Memory B cell (primary cell): Measurements from ENCODE around the gene FGB.
"Not testable (repeated sequence)": the region's sequence is repeated elsewhere in the genome, so short reads cannot be mapped to it uniquely, and the experiment has no call there.

ENCODE experiments used
- ATAC-seq: fragments of 150-1000 bp; cut with Tn5 transposase; 2 replicates; pipeline ENCODE4 v1.10.0; 2021; ENCODE audit warnings: low read depth, mild to moderate bottlenecking, moderate library complexity
- DNase-seq, 2 donors: peaks; one replicate each; pipeline ENCODE4 v3.0.0; 2022; ENCODE audit warnings: low spot score in 2 of 2
- H3K27ac Mint-ChIP-seq: one replicate; pipeline ENCODE4 v1.8.0; 2022; ENCODE audit warnings: mild to moderate bottlenecking, moderate library complexity, mixed read lengths
- H3K27me3 Mint-ChIP-seq: one replicate; pipeline ENCODE4 v1.8.0; 2022; ENCODE audit warnings: mixed read lengths
- H3K36me3 Mint-ChIP-seq: one replicate; pipeline ENCODE4 v1.8.0; 2022; ENCODE audit warnings: mild to moderate bottlenecking, mixed read lengths
- H3K4me1 Mint-ChIP-seq: one replicate; pipeline ENCODE4 v1.8.0; 2022; ENCODE audit warnings: mixed read lengths
- H3K4me3 Mint-ChIP-seq: one replicate; pipeline ENCODE4 v1.8.0; 2022; ENCODE audit warnings: mild to moderate bottlenecking, moderate library complexity, mixed read lengths
- H3K9me3 Mint-ChIP-seq: one replicate; pipeline ENCODE4 v1.8.0; 2022; ENCODE audit warnings: mixed read lengths

The FGB gene

GRCh38 chr4:154579927-154580326 is 17.1 kb downstream of the FGB start:
- Mint-ChIP-seq H3K36me3 (no peaks in the 10 kb centered on the region), H3K27ac (no peak overlapping the region), H3K9me3 (no peaks in the 10 kb centered on the region), H3K4me3 (no peak overlapping the region), H3K27me3 (peaks cover 3% of the 10 kb centered on the region), H3K4me1 (no peaks in the 10 kb centered on the region)
- no peak for DNase-seq
- ATAC-seq: no peak

GRCh38 chr4:154582723-154583122 is 19.9 kb downstream of the FGB start:
- no peak for DNase-seq
- Mint-ChIP-seq H3K36me3 (no peaks in the 10 kb centered on the region), H3K4me3 (no peak overlapping the region), H3K9me3 (no peaks in the 10 kb centered on the region), H3K4me1 (no peaks in the 10 kb centered on the region), H3K27ac (no peak overlapping the region), H3K27me3 (peaks cover 6% of the 10 kb centered on the region)
- no peak for ATAC-seq

GRCh38 chr4:154583230-154583629 is 20.4 kb downstream of the FGB start:
- no peak overlapping the region for H3K4me3 Mint-ChIP-seq
- no peaks in the 10 kb centered on the region for H3K9me3 Mint-ChIP-seq
- peaks cover 6% of the 10 kb centered on the region for H3K27me3 Mint-ChIP-seq
- ATAC-seq (no peak), DNase-seq (no peak)
- H3K36me3 Mint-ChIP-seq: no peaks in the 10 kb centered on the region
- no peaks in the 10 kb centered on the region for H3K4me1 Mint-ChIP-seq
- no peak overlapping the region for H3K27ac Mint-ChIP-seq

DNA sequence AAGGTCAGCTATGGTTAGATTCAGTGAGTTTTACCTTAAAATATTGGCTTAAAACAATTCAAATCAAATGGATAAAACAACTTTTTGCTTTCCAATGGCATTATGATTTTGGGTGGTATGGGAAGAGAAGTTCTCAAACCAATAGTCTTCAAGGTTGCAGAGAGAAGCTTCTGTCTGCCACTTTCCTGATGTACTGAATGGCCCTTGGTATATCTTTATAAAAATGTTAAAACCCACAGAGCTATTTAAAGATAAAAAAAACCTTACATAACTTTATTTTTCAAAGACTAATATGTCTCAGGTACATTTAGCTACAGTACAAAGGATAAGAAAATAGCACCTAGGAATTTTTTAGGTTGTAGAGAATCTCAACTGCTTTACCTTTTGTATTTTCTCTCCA is 20.9 kb downstream of the FGB start:
- no peak for ATAC-seq
- H3K27me3 Mint-ChIP-seq: peaks cover 6% of the 10 kb centered on the region
- H3K9me3 Mint-ChIP-seq: no peaks in the 10 kb centered on the region
- no peak for DNase-seq
- H3K36me3 Mint-ChIP-seq: no peaks in the 10 kb centered on the region
- no peak overlapping the region for H3K27ac Mint-ChIP-seq
- H3K4me1 Mint-ChIP-seq: no peaks in the 10 kb centered on the region
- H3K4me3 Mint-ChIP-seq: no peak overlapping the region

DNA sequence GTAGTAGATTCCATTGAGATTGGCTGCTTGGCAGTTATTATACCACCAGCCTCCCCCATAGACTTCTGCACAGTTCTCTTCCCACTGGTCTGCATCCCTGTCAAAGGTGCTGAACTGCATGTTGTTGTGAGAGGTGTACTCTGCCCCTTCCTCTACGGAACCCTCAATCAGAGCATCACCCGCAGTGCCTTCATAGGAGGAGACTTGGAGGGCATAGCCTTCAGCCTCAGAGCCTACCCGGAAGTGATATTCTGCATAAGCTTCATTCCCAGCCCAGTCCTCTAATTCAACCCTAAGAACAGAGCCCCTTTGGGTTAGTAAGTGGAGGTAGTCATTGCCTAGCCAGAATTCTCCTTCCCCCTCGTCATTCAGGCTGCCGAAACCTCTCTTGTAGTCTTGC is 21.4 kb downstream of the FGB start:
- no peak for DNase-seq
- ATAC-seq: no peak
- Mint-ChIP-seq H3K27me3 (peaks cover 5% of the 10 kb centered on the region), H3K36me3 (no peaks in the 10 kb centered on the region), H3K27ac (no peak overlapping the region), H3K4me1 (no peaks in the 10 kb centered on the region), H3K9me3 (no peaks in the 10 kb centered on the region), H3K4me3 (no peak overlapping the region)

DNA sequence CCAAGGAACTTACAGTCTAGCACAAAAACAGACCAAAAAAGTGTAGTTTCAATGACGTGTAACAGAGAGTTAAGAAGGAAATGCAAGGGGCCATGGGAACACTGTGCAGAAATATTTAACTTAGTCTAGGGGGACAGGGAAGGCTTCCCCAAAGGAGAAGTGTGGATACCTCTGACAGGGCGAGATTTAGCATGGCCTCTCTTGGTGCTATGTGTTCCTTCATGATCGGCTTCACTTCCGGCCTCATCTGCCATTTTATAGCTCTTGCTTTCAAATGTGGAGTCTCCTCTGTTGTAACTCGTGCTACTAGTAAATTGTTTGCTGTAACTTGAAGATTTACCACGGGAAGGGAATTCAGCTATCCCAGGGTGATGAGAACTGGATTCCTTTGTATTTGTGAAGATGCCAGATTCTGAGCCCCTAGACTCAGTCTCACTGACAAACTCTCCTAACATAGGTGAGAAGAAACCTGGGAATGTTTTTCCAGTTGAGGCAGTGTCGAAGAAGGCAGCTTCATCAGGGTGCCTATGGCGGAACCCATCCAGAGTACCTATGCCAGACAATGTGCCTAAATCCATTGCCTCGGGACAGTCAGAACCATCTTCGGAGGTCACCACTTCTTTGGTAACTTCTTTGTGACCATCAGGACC is 22.7 kb downstream of the FGB start:
- H3K27me3 Mint-ChIP-seq: peaks cover 9% of the 10 kb centered on the region
- ATAC-seq (no peak), DNase-seq (no peak)
- H3K4me3 Mint-ChIP-seq: no peak overlapping the region
- H3K36me3 Mint-ChIP-seq: no peaks in the 10 kb centered on the region
- no peaks in the 10 kb centered on the region for H3K9me3 Mint-ChIP-seq
- no peak overlapping the region for H3K27ac Mint-ChIP-seq
- no peaks in the 10 kb centered on the region for H3K4me1 Mint-ChIP-seq

GRCh38 chr4:154586296-154587033 is 23.7 kb downstream of the FGB start:
- Mint-ChIP-seq H3K4me1 (no peaks in the 10 kb centered on the region), H3K27me3 (peaks cover 10% of the 10 kb centered on the region), H3K9me3 (no peaks in the 10 kb centered on the region), H3K27ac (no peak overlapping the region), H3K4me3 (no peak overlapping the region), H3K36me3 (no peaks in the 10 kb centered on the region)
- ATAC-seq: no peak
- no peak for DNase-seq

DNA sequence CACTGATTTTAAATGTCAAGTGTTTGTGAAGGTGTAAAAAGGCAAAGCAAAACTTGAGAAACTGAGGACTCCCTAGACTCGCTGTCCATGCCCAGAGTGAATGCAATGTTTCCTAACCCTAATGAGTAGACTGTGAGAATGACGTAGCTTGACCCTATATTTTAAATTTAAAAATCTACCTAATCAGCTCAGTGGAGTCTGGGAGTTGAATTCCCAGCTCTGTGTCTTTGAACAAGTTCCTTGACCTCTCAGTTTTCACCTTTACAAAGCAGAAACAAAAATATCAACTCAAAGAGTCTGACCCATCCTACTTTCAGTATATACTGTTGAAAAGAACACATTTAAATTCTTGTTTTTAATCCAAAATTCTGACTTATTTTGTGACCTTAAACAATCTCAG is 25.4 kb downstream of the FGB start:
- Mint-ChIP-seq H3K4me1 (no peaks in the 10 kb centered on the region), H3K27me3 (peaks cover 10% of the 10 kb centered on the region), H3K4me3 (no peak overlapping the region), H3K9me3 (no peaks in the 10 kb centered on the region), H3K36me3 (no peaks in the 10 kb centered on the region), H3K27ac (no peak overlapping the region)
- no peak for DNase-seq
- ATAC-seq: no peak

DNA sequence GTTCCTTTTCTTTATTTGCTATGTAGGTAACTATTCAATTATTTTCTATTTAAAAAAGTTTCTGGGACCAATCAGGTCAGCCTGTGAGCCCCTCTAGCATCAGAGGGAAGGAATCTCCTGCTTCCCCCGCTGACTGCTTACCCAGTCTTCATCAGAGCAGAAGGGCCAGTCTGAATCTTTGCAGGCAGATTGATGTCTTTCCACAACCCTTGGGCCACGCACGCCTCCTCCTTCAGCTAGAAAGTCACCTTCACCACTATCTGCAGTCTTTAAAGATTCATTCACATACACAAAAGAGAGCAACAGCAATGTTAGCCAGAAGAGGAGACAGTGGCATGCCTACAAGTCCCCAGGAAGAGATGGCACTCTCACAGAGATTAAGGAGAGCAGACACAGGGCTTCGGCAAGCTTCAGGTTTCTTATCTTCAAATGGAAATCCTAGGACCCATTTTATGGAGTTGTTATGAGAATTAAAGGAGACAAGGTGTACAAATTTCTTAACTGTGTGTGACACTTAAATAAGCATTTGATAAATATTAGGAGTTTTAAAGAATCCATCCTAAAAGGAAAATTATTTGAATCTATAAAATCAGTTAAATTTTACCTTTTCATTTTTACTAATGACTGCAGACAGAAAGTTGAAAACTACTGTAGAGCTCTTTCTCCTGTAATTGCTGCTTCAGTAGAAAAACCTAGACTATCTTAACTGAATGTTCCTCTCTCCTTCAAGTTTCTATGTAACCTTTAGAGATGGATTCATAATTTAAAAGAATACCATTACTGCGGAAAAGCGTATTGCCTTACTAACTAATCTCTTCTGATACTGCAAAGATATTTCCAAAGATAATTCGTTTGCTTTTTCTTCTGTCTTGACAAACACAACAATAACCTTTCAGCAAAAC is 26.7 kb downstream of the FGB start:
- ATAC-seq: no peak
- H3K4me3 Mint-ChIP-seq: no peak overlapping the region
- no peaks in the 10 kb centered on the region for H3K9me3 Mint-ChIP-seq
- H3K27me3 Mint-ChIP-seq: peaks cover 12% of the 10 kb centered on the region
- H3K27ac Mint-ChIP-seq: no peak overlapping the region
- H3K4me1 Mint-ChIP-seq: no peaks in the 10 kb centered on the region
- H3K36me3 Mint-ChIP-seq: no peaks in the 10 kb centered on the region
- DNase-seq: no peak

DNA sequence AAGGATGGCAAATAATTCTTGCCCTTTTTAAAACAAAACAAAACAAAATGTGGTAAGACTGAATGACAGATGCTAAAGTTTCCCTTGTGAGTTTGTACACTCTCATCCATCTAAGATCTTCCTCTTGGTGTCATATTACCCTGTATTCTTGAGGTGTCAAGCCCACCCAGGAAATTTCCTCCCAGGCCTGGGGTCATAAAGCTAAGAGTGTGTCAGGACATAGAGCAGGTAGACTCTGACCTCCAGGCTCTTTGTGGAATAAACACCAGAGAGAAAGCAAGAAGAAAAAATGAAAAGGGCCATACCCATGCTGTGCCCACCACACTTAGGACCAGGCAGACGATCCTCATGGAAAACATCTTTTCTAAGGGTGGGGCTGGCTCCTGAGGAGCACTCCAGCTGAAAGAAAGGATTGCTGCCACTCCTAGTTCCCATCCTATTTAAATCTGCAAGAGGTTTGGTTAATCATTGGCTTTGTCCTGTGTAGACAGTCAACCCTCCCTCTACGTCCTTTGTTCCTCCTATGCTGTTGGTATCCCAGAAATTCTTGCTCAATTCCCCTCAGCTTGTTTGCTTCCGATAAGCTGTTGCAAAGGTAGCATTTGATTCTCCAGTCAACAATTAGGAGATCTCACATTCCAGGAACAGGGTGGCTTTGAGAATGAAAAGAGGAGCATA is 27.7 kb downstream of the FGB start, which contains the start of gene FGA:
TSS of gene FGA (minus strand) at position 414 of the 678 bp plus-strand sequence. CDS start at position 359, 55 bp downstream.
- Mint-ChIP-seq H3K27me3 (peaks cover 12% of the 10 kb centered on the region), H3K4me1 (no peaks in the 10 kb centered on the region), H3K9me3 (no peaks in the 10 kb centered on the region), H3K36me3 (no peaks in the 10 kb centered on the region), H3K4me3 (no peak within 1 kb of the TSS), H3K27ac (no peak within 1 kb of the TSS)
- DNase-seq (no peak), ATAC-seq (no peak)

- Mint-ChIP-seq H3K36me3 (no peaks in the 10 kb centered on the region), H3K27ac (no peak overlapping the region), H3K9me3 (no peaks in the 10 kb centered on the region), H3K27me3 (peaks cover 9% of the 10 kb centered on the region), H3K4me1 (no peaks in the 10 kb centered on the region), H3K4me3 (no peak overlapping the region)
- DNase-seq (no peak), ATAC-seq (no peak)
Observed at GRCh38 chr4:154591890-154592289, 29.1 kb downstream of the FGB start.

DNA sequence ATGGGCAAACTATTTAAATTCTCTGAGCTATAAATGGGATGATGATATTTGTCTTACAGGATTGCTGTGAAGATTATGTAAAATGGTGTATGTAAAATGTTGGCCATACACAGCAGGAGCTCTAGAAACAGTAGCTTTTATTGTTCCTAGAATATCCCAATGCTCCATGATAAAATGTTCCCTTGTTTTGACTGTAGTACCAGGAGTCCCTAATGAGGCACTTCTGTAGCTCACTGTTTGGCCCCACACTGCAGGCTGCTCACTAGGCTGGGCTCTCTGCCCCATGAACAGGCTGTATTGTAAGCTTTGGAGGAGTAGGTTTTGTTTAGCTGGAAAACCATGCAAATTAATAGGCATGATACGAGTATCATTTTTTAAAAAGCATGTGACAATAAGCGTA is 31.1 kb downstream of the FGB start:
- Mint-ChIP-seq H3K4me1 (no peaks in the 10 kb centered on the region), H3K36me3 (no peaks in the 10 kb centered on the region), H3K27ac (no peak overlapping the region), H3K4me3 (no peak overlapping the region), H3K27me3 (peaks cover 14% of the 10 kb centered on the region), H3K9me3 (peaks cover 2% of the 10 kb centered on the region)
- DNase-seq: no peak
- ATAC-seq: no peak

DNA sequence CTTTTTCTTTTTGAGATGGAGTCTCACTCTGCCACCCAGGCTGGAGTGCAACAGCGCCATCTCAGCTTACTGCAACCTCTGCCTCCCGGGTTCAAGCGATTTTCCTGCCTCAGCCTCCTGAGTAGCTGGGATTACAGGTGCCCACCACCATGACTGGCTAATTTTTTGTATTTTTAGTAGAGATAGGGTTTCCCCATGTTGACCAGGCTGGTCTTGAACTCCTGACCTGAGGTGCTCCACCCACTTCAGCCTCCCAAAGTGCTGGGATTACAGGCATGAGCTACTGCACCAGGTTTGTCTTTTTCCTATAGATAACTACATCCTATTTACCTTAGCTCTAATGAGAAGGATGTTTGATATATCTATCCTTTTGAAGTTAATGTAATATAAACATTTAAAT is 31.5 kb downstream of the FGB start:
- not testable (repeated sequence) for H3K36me3 Mint-ChIP-seq, H3K27ac Mint-ChIP-seq, H3K4me3 Mint-ChIP-seq, H3K9me3 Mint-ChIP-seq, DNase-seq, H3K4me1 Mint-ChIP-seq, ATAC-seq
- peaks cover 13% of the 10 kb centered on the region for H3K27me3 Mint-ChIP-seq

DNA sequence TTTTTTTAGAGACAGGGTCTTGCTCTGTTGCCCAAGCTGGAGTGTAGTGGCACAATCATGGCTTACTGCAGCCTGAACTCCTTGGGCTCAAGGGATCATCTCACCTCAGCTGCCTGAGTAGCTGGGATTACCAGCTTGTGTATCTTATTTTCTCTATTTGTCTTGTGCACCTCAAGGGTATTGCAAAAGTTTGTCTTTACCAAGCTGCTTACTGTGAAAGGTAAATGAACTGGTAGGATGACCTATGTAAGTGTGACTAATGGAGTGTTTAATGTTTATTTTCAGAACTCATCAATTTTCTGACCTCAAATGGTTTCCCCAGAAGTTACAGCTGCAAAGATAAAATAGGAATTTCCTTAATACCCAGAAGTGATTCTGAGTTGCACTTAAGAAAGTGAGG is 33.0 kb downstream of the FGB start:
- no peaks in the 10 kb centered on the region for H3K36me3 Mint-ChIP-seq

More for the DNA sequence above, 33.0 kb downstream of the FGB start:
- Mint-ChIP-seq H3K4me3 (no peak overlapping the region), H3K4me1 (no peaks in the 10 kb centered on the region), H3K27ac (no peak overlapping the region), H3K9me3 (peaks cover 2% of the 10 kb centered on the region), H3K27me3 (peaks cover 14% of the 10 kb centered on the region)
- ATAC-seq (no peak), DNase-seq (no peak)
